ACHN (cell line): ENCODE results near the gene FAM180A.
"Not testable (repeated sequence)": the region's sequence is repeated elsewhere in the genome, so short reads cannot be mapped to it uniquely, and the experiment has no call there.

Experiments
- DNase-seq: peaks from one replicate; pipeline ENCODE4 v3.0.0-alpha.2; 2015
- in situ Hi-C: cut with HindIII; loops from 2 replicates; pipeline ENCODE4 v1.10.0; 2017; ENCODE audit warnings: low sequenced_read_pairs, low pct_ligation_motif_present, low pct_unique_long_range_greater_than_20kb

Gene FAM180A

GRCh38 chr7:135745703-135746312, 2.8 kb downstream of the FAM180A start:
- in situ Hi-C loops, result no loop called here
- DNase-seq, result no peak

GRCh38 chr7:135744938-135745702, 3.5 kb downstream of the FAM180A start:
- in situ Hi-C loops, result no loop called here
- DNase-seq, result no peak

- in situ Hi-C loops, result no loop called here
- DNase-seq, result no peak
These were observed 4.5 kb downstream of the FAM180A start for GRCh38 chr7:135743907-135744731.

GRCh38 chr7:135742371-135742770, 6.2 kb downstream of the FAM180A start:
- in situ Hi-C loops, result no loop called here
- DNase-seq, result no peak

GRCh38 chr7:135741905-135742304, 6.7 kb downstream of the FAM180A start:
- in situ Hi-C loops, result no loop called here
- DNase-seq, result no peak

- in situ Hi-C loops, result no loop called here
- DNase-seq, result no peak
These were observed 7.7 kb downstream of the FAM180A start for GRCh38 chr7:135740889-135741288.

GRCh38 chr7:135737306-135737647, 11.3 kb downstream of the FAM180A start:
- DNase-seq, in situ Hi-C loops: not testable (repeated sequence)

- in situ Hi-C loops, result no loop called here
- DNase-seq, result no peak
These were observed 11.9 kb downstream of the FAM180A start for GRCh38 chr7:135736586-135737305.

GRCh38 chr7:135734343-135734689, 14.3 kb downstream of the FAM180A start:
- no peak for DNase-seq
- in situ Hi-C loops, result no loop called here

GRCh38 chr7:135733603-135734342, 14.8 kb downstream of the FAM180A start:
- in situ Hi-C loops, result no loop called here
- DNase-seq, result no peak

GRCh38 chr7:135731131-135731530, 17.5 kb downstream of the FAM180A start:
- no peak for DNase-seq
- in situ Hi-C loops, result no loop called here

GRCh38 chr7:135729230-135729629, 19.4 kb downstream of the FAM180A start:
- in situ Hi-C loops, result no loop called here
- DNase-seq, result no peak

GRCh38 chr7:135728136-135728669, 20.4 kb downstream of the FAM180A start, which contains the start of gene SLC13A4:
SLC13A4 (minus strand) TSS chr7:135728186; CDS start chr7:135727496, 690 bp downstream.
- in situ Hi-C loops, result no loop called here
- DNase-seq, result no peak

GRCh38 chr7:135726911-135727673, 21.5 kb downstream of the FAM180A start:
- no peak for DNase-seq
- in situ Hi-C loops, result no loop called here

- DNase-seq, result no peak
These were observed 22.3 kb downstream of the FAM180A start for GRCh38 chr7:135726276-135726788.

GRCh38 chr7:135723411-135723810, 25.2 kb downstream of the FAM180A start:
- in situ Hi-C loops, result no loop called here
- no peak for DNase-seq

More at GRCh38 chr7:135726276-135726788, 22.3 kb downstream of the FAM180A start:
- in situ Hi-C loops, result no loop called here

GRCh38 chr7:135721198-135721820, 27.3 kb downstream of the FAM180A start:
- in situ Hi-C loops, result no loop called here
- no peak for DNase-seq
